ENCODE measurements around the gene SBF2.

The SBF2 gene

GRCh38 chr11:9774591-9775397, 519.2 kb downstream of the SBF2 start:
- no peak for DNase-seq (ENCODE audit: low read depth, low spot score)

GRCh38 chr11:9774109-9774508, 519.9 kb downstream of the SBF2 start:
- no peak for DNase-seq (ENCODE audit: low read depth, low spot score)

- DNase-seq (ENCODE audit: low read depth, low spot score), result no peak
These were observed 520.5 kb downstream of the SBF2 start for GRCh38 chr11:9773524-9773923.

GRCh38 chr11:9772218-9772617, 521.8 kb downstream of the SBF2 start:
- DNase-seq (ENCODE audit: low read depth, low spot score), result no peak

GRCh38 chr11:9771071-9771511, 522.9 kb downstream of the SBF2 start:
- no peak for DNase-seq (ENCODE audit: low read depth, low spot score)

GRCh38 chr11:9769621-9770020, 524.4 kb downstream of the SBF2 start:
- DNase-seq (ENCODE audit: low read depth, low spot score), result no peak

- no peak for DNase-seq (ENCODE audit: low read depth, low spot score)
These were observed 528.5 kb downstream of the SBF2 start for GRCh38 chr11:9765320-9766101.

- DNase-seq (ENCODE audit: low read depth, low spot score), result no peak
These were observed 530.7 kb downstream of the SBF2 start for GRCh38 chr11:9763301-9763700.

GRCh38 chr11:9762531-9762930, 531.5 kb downstream of the SBF2 start:
- no peak for DNase-seq (ENCODE audit: low read depth, low spot score)

GRCh38 chr11:9761441-9761945, 532.5 kb downstream of the SBF2 start:
- DNase-seq (ENCODE audit: low read depth, low spot score), result no peak

- DNase-seq (ENCODE audit: low read depth, low spot score), result no peak
These were observed 533.8 kb downstream of the SBF2 start for GRCh38 chr11:9760193-9760575.

- DNase-seq (ENCODE audit: low read depth, low spot score), result peak; percentile 88
These were observed 534.4 kb downstream of the SBF2 start for GRCh38 chr11:9759519-9760192.

- peak; percentile 16 for DNase-seq (ENCODE audit: low read depth, low spot score)
These were observed 535.1 kb downstream of the SBF2 start for GRCh38 chr11:9758637-9759518.

GRCh38 chr11:9757809-9758636, 536.0 kb downstream of the SBF2 start:
- peak; percentile 85 for DNase-seq (ENCODE audit: low read depth, low spot score)

GRCh38 chr11:9756878-9757277, 537.1 kb downstream of the SBF2 start:
- no peak for DNase-seq (ENCODE audit: low read depth, low spot score)

- no peak for DNase-seq (ENCODE audit: low read depth, low spot score)
These were observed 537.6 kb downstream of the SBF2 start for GRCh38 chr11:9756461-9756860.

GRCh38 chr11:9755561-9756185, 538.3 kb downstream of the SBF2 start:
- no peak for DNase-seq (ENCODE audit: low read depth, low spot score)

GRCh38 chr11:9754010-9754471, 540.0 kb downstream of the SBF2 start:
- no peak for DNase-seq (ENCODE audit: low read depth, low spot score)

- no peak for DNase-seq (ENCODE audit: low read depth, low spot score)
These were observed 541.0 kb downstream of the SBF2 start for GRCh38 chr11:9753021-9753420.

- DNase-seq (ENCODE audit: low read depth, low spot score), result no peak
These were observed 541.9 kb downstream of the SBF2 start for GRCh38 chr11:9752091-9752490.
